GM10266 (cell line): ENCODE data around the gene KIFAP3.

Source experiments
- DNase-seq: peaks from one replicate; pipeline ENCODE4 v3.0.0; 2012; ENCODE audit errors: extremely low spot score
- TF ChIP-seq, protein P1 (sequence below): IDR thresholded peaks from 2 replicates; pipeline ENCODE4 v1.5.1; 2012; ENCODE audit warnings: mild to moderate bottlenecking, low read depth; ENCODE audit not compliant: control insufficient read depth, insufficient read depth; ENCODE audit errors: missing control alignments

The KIFAP3 gene

DNA sequence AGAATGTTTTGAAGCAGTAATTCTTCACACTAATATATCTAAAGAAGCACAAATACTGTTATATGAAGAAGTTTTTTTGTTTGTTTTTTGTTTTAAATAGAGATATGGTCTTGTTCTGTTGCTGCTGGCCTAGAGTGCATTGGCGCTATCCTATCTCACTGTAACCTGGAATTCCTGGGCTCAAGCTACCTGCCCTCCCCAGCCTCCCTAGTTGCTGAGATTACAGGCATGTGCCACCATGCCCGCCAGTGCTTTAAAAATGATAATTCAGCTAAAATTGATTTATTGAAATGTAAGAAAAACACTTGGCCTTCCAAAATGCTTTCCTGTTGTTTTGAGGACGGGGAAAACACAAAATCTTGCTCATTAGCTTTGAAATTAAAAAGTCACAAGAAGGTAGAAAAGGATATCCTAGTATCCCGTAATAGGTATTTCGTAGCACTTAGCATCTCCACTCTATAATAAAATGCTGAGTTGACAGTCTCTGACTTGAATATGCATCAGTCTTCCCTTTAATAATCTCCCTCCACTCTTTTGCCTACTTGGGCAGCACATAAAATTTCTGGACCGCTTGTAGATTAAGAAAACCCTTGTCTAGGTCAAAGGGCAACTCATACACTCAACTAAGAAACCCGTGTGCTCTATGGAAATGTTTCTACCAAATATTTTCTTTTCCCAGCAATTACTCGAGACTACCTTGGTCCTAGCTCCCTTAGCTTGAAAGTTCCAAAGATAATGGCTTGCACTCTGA, 182.1 kb downstream of the KIFAP3 start:
- TF ChIP-seq, protein P1, sequence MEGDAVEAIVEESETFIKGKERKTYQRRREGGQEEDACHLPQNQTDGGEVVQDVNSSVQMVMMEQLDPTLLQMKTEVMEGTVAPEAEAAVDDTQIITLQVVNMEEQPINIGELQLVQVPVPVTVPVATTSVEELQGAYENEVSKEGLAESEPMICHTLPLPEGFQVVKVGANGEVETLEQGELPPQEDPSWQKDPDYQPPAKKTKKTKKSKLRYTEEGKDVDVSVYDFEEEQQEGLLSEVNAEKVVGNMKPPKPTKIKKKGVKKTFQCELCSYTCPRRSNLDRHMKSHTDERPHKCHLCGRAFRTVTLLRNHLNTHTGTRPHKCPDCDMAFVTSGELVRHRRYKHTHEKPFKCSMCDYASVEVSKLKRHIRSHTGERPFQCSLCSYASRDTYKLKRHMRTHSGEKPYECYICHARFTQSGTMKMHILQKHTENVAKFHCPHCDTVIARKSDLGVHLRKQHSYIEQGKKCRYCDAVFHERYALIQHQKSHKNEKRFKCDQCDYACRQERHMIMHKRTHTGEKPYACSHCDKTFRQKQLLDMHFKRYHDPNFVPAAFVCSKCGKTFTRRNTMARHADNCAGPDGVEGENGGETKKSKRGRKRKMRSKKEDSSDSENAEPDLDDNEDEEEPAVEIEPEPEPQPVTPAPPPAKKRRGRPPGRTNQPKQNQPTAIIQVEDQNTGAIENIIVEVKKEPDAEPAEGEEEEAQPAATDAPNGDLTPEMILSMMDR, result no peak
- DNase-seq, result no peak

DNA sequence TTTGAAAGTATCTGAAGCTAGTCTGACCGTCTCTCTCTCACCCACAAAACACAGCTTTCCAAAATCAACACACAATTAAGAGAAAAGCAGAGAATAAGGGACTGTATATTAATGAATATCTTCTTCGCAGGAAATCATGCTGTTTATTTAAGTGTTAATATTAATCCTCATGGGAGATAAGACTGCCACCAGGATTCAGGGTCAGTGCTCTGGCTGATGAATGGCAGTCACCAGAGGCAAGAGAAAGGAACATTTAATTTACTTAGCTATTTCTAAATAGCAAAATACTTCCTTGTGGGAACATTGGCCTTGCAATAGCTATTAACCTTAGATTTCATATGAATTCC, 183.0 kb downstream of the KIFAP3 start:
- TF ChIP-seq, protein P1, result no peak
- DNase-seq, result no peak

DNA sequence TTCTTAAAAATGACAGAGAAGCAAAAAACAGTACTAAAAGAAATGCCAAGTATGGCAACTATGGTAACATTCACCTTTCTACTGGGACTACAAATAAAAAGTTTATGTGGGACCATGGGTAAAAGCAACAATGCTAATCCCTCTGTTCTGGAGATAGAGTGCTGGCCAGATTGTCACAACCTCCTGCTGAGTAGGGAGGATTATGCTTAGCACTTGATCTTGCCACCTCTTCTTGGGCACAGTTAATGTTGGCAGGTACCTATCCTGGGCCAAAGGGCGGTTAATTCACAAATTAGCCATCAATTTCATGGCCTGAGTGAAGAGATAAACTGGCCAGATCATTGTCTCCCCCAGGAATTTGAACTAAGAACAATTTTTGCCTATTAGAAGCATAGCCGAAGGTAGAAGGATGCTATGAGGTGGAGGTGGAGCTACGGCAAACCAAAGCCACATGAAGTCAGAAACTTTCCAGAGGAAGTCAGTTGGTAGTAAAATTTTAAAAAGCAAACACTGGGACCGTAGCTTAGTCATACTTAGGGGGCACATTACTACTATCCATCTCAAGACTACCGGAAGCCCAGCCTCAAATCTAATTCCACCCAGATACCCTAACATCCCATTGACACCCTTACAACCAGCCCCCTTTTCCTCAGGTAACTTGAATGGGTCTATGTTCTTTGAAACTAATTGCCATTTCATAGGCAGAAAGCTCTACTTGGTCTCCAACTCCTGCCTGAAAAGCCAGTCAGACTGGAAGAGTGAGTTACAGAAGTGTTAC, 183.5 kb downstream of the KIFAP3 start:
- TF ChIP-seq, protein P1, result no peak
- DNase-seq, result peak; percentile 54

DNA sequence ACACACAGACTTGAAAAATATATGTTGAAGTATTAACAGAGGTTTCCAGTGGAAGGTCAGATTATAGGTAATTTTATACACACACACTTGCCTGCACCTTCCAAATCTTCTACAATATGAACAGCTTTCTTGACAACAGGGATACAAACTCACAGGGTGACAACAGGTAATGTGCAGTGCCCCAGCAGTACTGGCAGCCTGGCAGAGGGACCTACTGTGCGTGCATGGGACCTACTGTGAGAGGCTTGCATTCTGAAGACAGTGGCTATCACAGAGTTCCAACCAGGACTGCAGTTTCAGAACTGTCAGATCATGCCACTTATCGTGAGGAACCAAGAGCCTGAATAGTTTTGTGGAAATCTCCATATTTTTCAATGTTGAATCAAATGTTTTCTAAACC, 184.6 kb downstream of the KIFAP3 start:
- TF ChIP-seq, protein P1, result no peak

DNA sequence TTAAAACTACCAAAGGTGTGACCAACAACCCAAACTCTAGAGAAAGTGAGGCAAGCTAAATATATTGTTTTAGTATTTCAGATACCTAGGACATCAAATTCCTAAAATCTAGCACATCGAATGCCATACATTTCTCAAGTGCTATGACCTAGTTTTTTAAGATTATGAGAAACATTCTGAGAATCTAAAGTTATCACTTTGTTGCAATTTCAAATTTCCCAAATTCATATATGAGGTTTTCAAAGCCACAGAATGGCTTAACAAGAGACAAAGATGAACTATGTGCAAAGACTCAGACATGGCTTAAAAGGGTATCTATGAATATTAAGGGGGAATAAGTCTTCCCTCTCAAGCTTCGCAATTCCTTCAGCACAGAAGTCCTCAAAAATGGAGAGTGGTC, 187.6 kb downstream of the KIFAP3 start:
- DNase-seq, result no peak
- TF ChIP-seq, protein P1, result no peak

More for the DNA sequence above, 184.6 kb downstream of the KIFAP3 start:
- DNase-seq, result no peak

DNA sequence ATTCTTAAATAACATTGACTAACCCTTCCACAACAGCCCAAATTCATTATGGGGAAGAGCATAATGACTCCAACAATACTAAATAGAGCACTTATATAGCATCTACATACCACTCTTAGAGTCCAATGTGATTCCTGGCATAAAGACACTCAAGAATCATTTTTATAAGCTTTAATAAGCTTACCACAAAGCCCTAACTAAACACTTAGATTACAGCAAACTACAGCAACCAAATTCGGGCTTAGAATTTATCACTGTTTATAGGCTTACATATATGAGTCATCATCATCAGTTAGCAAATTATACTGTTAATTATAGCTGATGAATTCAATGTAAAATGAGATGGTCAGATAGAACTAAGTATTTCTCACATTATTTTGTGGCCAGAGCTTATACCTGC, 188.1 kb downstream of the KIFAP3 start:
- TF ChIP-seq, protein P1, result no peak

DNA sequence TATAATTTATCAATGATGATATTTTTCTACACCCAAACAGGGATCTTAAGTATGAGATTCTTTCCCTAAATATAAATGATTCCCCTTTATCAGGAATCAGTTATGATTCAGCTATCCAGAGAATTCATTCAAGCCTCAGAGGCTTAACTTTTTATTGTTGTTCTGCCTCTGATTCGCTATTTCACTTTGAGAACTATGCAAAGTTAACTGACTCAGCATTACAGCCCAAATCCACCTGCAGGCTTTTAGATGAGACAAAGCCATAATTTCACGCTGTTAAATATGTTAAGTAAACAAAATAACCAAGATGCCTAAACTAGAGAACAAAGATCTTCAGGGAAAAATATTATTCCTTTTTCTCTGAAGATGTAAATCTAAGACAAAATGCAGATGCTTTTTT, 189.3 kb downstream of the KIFAP3 start:
- TF ChIP-seq, protein P1, result no peak
- DNase-seq, result no peak

More for the DNA sequence above, 188.1 kb downstream of the KIFAP3 start:
- no peak for DNase-seq
